Karpas-422 (cell line): Measurements from ENCODE around the gene SV2C. TPM values are rescaled to one million over a fixed set of nuclear protein-coding genes. Genes with fewer than 3 reads are reported as not detected.

Experiments used
- DNase-seq: peaks from one replicate; pipeline ENCODE4 v3.0.0-alpha.2; 2015
- H2AFZ ChIP-seq: fragments of 200-600 bp; sonication (generic); 2 replicates; pipeline ENCODE4 v1.6.1; 2014; ENCODE audit warnings: antibody characterized with exemption, low read length, mixed read lengths
- H3K27ac ChIP-seq: fragments of 200-600 bp; sonication (generic); 2 replicates; pipeline ENCODE4 v1.5.1; 2014; ENCODE audit warnings: mild to moderate bottlenecking, low read length, moderate library complexity
- H3K27me3 ChIP-seq: fragments of 200-600 bp; sonication (generic); 2 replicates; pipeline ENCODE4 v1.6.1; 2014; ENCODE audit warnings: low read length, mixed read lengths
- H3K36me3 ChIP-seq: fragments of 200-600 bp; sonication (generic); 2 replicates; pipeline ENCODE4 v1.6.1; 2014; ENCODE audit warnings: low read length, mixed read lengths; ENCODE audit not compliant: insufficient read depth
- H3K4me1 ChIP-seq: fragments of 200-600 bp; sonication (generic); 2 replicates; pipeline ENCODE4 v1.6.1; 2014; ENCODE audit warnings: mild to moderate bottlenecking, low read length, mixed read lengths
- H3K4me2 ChIP-seq: fragments of 200-600 bp; sonication (generic); 2 replicates; pipeline ENCODE4 v1.6.1; 2014; ENCODE audit warnings: low read length, low read depth, mild to moderate bottlenecking; ENCODE audit not compliant: poor library complexity, severe bottlenecking
- H3K4me3 ChIP-seq: fragments of 200-600 bp; sonication (generic); 2 replicates; pipeline ENCODE4 v1.5.1; 2014; ENCODE audit warnings: mild to moderate bottlenecking, antibody characterized with exemption, low read length, mixed read lengths
- H3K79me2 ChIP-seq: fragments of 200-600 bp; sonication (generic); 2 replicates; pipeline ENCODE4 v1.6.1; 2014; ENCODE audit warnings: mild to moderate bottlenecking, low read length, mixed read lengths
- H3K9ac ChIP-seq: fragments of 200-600 bp; sonication (generic); 2 replicates; pipeline ENCODE4 v1.6.0; 2014; ENCODE audit warnings: low read length
- H3K9me2 ChIP-seq: fragments of 200-600 bp; sonication (generic), shearing (Covaris generic); replicated peaks from 2 replicates; pipeline ENCODE4 v1.6.0; 2014; ENCODE audit warnings: mild to moderate bottlenecking, low read length, moderate library complexity; ENCODE audit not compliant: insufficient read depth
- H3K9me3 ChIP-seq: fragments of 300-700, 200-600 bp; sonication (generic); 2 replicates; pipeline ENCODE4 v1.6.1; 2014; ENCODE audit warnings: low read length, mixed read lengths
- H4K20me1 ChIP-seq: fragments of 200-600 bp; sonication (generic); 2 replicates; pipeline ENCODE4 v1.6.1; 2014; ENCODE audit warnings: mild to moderate bottlenecking, antibody characterized with exemption, low read length, low read depth; ENCODE audit not compliant: insufficient read depth
- total RNA-seq: library from RNA; depleted of rRNA; stranded (reverse); fragments of >200 nt; shearing (Covaris generic); gene quantifications from 2 replicates; pipeline ENCODE4 v1.2.3, GENCODE V29; 2014; ENCODE audit warnings: low replicate concordance

SV2C gene
- total RNA-seq, 1 experiment from 2014 or later = not detected

- Histone ChIP-seq H3K9ac (no peak overlapping the region), H3K79me2 (no peaks in the 10 kb centered on the region), H3K4me3 (no peak overlapping the region), H4K20me1 (no peaks in the 10 kb centered on the region), H3K9me2 (no peaks in the 10 kb centered on the region), H3K27me3 (no peaks in the 10 kb centered on the region), H2AFZ (no peak overlapping the region), H3K9me3 (no peaks in the 10 kb centered on the region; the same call in 1 of the 2 replicates), H3K4me2 (no peak overlapping the region), H3K36me3 (no peaks in the 10 kb centered on the region), H3K27ac (no peak overlapping the region), H3K4me1 (no peaks in the 10 kb centered on the region)
- DNase-seq = no peak
These were observed 123.9 kb downstream of the SV2C start for GRCh38 chr5:76207120-76207519.

DNA sequence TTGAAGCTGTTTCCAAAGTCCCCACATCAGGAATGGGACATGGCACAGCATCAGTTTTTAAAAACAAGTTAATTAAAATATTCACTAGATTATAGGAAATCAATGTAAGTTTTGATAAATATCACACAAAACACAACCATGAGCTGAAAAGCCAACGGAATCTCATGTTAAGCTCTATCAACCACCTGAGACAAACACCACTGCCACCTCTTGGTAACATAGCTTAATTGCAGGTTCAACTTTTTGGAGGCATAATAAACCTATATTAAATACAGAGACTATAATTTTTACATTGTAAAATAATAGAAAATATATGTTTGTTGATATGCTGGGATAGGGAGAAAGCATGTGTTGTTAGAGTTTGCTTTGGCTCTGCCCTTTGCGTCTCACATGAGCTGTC lies 126.1 kb downstream of the SV2C start:
- no peak for DNase-seq
- Histone ChIP-seq H3K27me3 (no peaks in the 10 kb centered on the region), H3K9me2 (no peaks in the 10 kb centered on the region), H2AFZ (no peak overlapping the region), H3K4me3 (no peak overlapping the region), H4K20me1 (no peaks in the 10 kb centered on the region), H3K79me2 (no peaks in the 10 kb centered on the region), H3K36me3 (no peaks in the 10 kb centered on the region), H3K27ac (no peak overlapping the region), H3K9me3 (no peaks in the 10 kb centered on the region; the same call in 1 of the 2 replicates), H3K9ac (no peak overlapping the region), H3K4me1 (no peaks in the 10 kb centered on the region), H3K4me2 (no peak overlapping the region)

- Histone ChIP-seq H3K4me2 (no peak overlapping the region), H3K36me3 (no peaks in the 10 kb centered on the region), H3K27ac (no peak overlapping the region), H3K4me3 (no peak overlapping the region), H4K20me1 (no peaks in the 10 kb centered on the region), H3K9me3 (no peaks in the 10 kb centered on the region; the same call in 1 of the 2 replicates), H3K4me1 (no peaks in the 10 kb centered on the region), H3K9ac (no peak overlapping the region), H3K9me2 (no peaks in the 10 kb centered on the region), H3K79me2 (no peaks in the 10 kb centered on the region), H2AFZ (no peak overlapping the region), H3K27me3 (no peaks in the 10 kb centered on the region)
- no peak for DNase-seq
These were observed 127.8 kb downstream of the SV2C start for GRCh38 chr5:76210946-76211345.

DNA sequence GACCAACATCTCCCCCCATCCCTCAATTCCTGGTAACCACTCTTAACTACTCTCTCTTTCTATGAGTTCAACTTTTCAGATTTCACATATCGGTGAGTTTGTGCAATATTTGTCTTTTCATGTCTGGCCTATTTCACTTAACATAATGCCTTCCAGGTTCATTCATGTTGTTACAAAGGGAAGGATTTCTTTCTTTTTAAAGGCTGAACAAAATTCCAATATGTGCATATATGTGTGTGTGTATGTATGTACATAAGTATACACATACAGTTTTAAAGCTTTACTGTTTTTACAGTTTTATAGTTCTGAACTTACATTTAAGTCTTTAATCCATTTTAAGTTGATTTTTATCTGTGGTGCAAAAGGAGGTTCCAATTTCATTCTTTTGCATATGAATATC lies 130.7 kb downstream of the SV2C start:
- Histone ChIP-seq H3K9ac (no peak overlapping the region), H4K20me1 (no peaks in the 10 kb centered on the region), H3K4me2 (no peak overlapping the region), H3K9me3 (no peaks in the 10 kb centered on the region; the same call in 1 of the 2 replicates), H3K36me3 (no peaks in the 10 kb centered on the region), H3K4me3 (no peak overlapping the region), H3K4me1 (no peaks in the 10 kb centered on the region), H3K27ac (no peak overlapping the region), H2AFZ (no peak overlapping the region), H3K27me3 (no peaks in the 10 kb centered on the region), H3K9me2 (no peaks in the 10 kb centered on the region), H3K79me2 (no peaks in the 10 kb centered on the region)
- no peak for DNase-seq

DNA sequence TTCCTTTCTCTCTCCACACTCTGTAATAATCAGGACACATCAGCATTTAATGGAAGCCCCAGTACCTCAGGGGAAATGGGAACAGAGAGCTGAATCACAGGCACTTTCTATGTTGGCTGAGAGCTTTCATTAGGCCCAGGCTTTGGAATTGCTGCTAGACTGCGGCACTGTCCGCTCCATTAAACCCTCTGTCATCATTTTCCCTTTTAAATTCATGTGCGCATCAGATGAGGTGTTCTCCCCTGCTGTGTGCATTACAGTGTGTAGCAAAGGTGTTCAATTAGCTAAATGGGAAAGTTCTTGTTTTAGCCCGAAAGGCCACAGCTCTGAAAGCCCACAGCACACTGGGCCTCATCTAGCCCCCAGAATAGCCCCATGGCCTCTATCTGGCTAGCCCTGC lies 133.6 kb downstream of the SV2C start:
- no peaks in the 10 kb centered on the region for H3K36me3 ChIP-seq
- no peaks in the 10 kb centered on the region for H3K79me2 ChIP-seq
- no peaks in the 10 kb centered on the region for H3K9me2 ChIP-seq
- no peak overlapping the region for H3K27ac ChIP-seq
- no peaks in the 10 kb centered on the region for H4K20me1 ChIP-seq
- H2AFZ ChIP-seq = no peak overlapping the region
- H3K4me1 ChIP-seq = no peaks in the 10 kb centered on the region
- no peaks in the 10 kb centered on the region for H3K27me3 ChIP-seq
- H3K4me2 ChIP-seq = no peak overlapping the region
- no peak overlapping the region for H3K4me3 ChIP-seq
- no peak for DNase-seq
- no peaks in the 10 kb centered on the region for H3K9me3 ChIP-seq
- no peak overlapping the region for H3K9ac ChIP-seq

- Histone ChIP-seq H3K9me3 (no peaks in the 10 kb centered on the region), H3K27ac (no peak overlapping the region), H3K9ac (no peak overlapping the region), H3K36me3 (no peaks in the 10 kb centered on the region), H4K20me1 (no peaks in the 10 kb centered on the region), H3K4me3 (no peak overlapping the region), H3K9me2 (no peaks in the 10 kb centered on the region), H3K27me3 (no peaks in the 10 kb centered on the region), H2AFZ (no peak overlapping the region), H3K4me2 (no peak overlapping the region), H3K4me1 (no peaks in the 10 kb centered on the region), H3K79me2 (no peaks in the 10 kb centered on the region)
- DNase-seq = no peak
These were observed 136.5 kb downstream of the SV2C start for GRCh38 chr5:76219636-76220035.

- H4K20me1 ChIP-seq = no peaks in the 10 kb centered on the region
- H3K36me3 ChIP-seq = no peaks in the 10 kb centered on the region
- H3K4me3 ChIP-seq = no peak overlapping the region
- H3K9me2 ChIP-seq = no peaks in the 10 kb centered on the region
- no peaks in the 10 kb centered on the region for H3K79me2 ChIP-seq
- H2AFZ ChIP-seq = no peak overlapping the region
- H3K9me3 ChIP-seq = no peaks in the 10 kb centered on the region
- H3K27ac ChIP-seq = no peak overlapping the region
- no peaks in the 10 kb centered on the region for H3K27me3 ChIP-seq
- DNase-seq = no peak
- H3K9ac ChIP-seq = no peak overlapping the region
- H3K4me2 ChIP-seq = no peak overlapping the region
- H3K4me1 ChIP-seq = no peaks in the 10 kb centered on the region
These were observed 138.1 kb downstream of the SV2C start for GRCh38 chr5:76221311-76221710.

DNA sequence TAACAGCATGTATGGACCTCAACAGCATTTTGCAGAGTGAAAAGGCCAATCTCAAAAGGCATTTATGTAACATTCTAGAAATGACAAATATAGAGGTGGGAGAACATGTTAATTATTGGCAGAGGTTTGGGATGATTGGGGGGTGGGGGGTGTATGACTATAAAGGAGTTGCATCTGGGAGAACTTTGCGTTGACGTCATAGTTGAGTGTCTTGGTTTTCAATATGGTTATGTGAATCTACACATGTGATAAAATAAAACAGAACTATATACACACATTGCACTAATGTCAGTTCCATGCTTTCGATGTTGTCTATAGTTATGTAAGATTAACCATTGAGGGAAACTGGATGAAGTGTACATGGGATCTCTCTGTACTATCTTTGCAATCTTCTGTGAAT lies 139.1 kb downstream of the SV2C start:
- no peak overlapping the region for H3K9ac ChIP-seq
- no peaks in the 10 kb centered on the region for H3K9me3 ChIP-seq
- H3K27me3 ChIP-seq = no peaks in the 10 kb centered on the region
- no peaks in the 10 kb centered on the region for H3K9me2 ChIP-seq
- H3K4me2 ChIP-seq = no peak overlapping the region
- no peak overlapping the region for H2AFZ ChIP-seq
- no peaks in the 10 kb centered on the region for H4K20me1 ChIP-seq
- no peaks in the 10 kb centered on the region for H3K4me1 ChIP-seq
- no peak overlapping the region for H3K27ac ChIP-seq
- no peak overlapping the region for H3K4me3 ChIP-seq
- H3K79me2 ChIP-seq = no peaks in the 10 kb centered on the region
- H3K36me3 ChIP-seq = no peaks in the 10 kb centered on the region
- no peak for DNase-seq

- Histone ChIP-seq H3K4me2 (no peak overlapping the region), H3K79me2 (no peaks in the 10 kb centered on the region), H3K4me1 (no peaks in the 10 kb centered on the region), H2AFZ (no peak overlapping the region), H3K4me3 (no peak overlapping the region), H3K9me3 (no peaks in the 10 kb centered on the region), H3K27me3 (no peaks in the 10 kb centered on the region), H4K20me1 (no peaks in the 10 kb centered on the region), H3K27ac (no peak overlapping the region), H3K9ac (no peak overlapping the region), H3K9me2 (no peaks in the 10 kb centered on the region), H3K36me3 (no peaks in the 10 kb centered on the region)
- no peak for DNase-seq
These were observed 140.5 kb downstream of the SV2C start for GRCh38 chr5:76223696-76224095.
